Tibial nerve (tissue), 4 donors: ENCODE data around the gene NKD1.

Source experiments
- CTCF ChIP-seq, 5 experiments: fragments of 200-600 bp in 3 of 5; fragments of 450-650 bp in 2 of 5; sonication (generic) in 3 of 5; IDR thresholded peaks; one replicate each; pipeline ENCODE4 v1.5.1; 2016 to 2019; ENCODE audit warnings: antibody characterized with exemption in 5 of 5, mild to moderate bottlenecking in 3 of 5, moderate library complexity in 2 of 5
- EP300 ChIP-seq, 2 donors: sonication (generic); formaldehyde crosslinking; IDR thresholded peaks; one replicate each; pipeline ENCODE4 v1.6.1; 2017; ENCODE audit warnings: antibody characterized with exemption in 2 of 2, mild to moderate bottlenecking in 1 of 2
- POLR2A ChIP-seq, 2 donors: fragments of 450-650 bp; IDR thresholded peaks; one replicate each; pipeline ENCODE4 v1.6.1; 2017; ENCODE audit warnings: antibody characterized with exemption in 2 of 2, mild to moderate bottlenecking in 2 of 2, moderate library complexity in 2 of 2

- TF ChIP-seq POLR2A (IDR thresholded peaks at IDR 0.05) (no peak), CTCF (IDR thresholded peaks at IDR 0.05) (no peak), EP300 (IDR thresholded peaks at IDR 0.05) (no peak)
Measured at GRCh38 chr16:50678531-50678930, 130.3 kb downstream of the NKD1 start.
